Thyroid gland (tissue), 4 donors: ENCODE data around the gene ZNF223.
A peak's percentile ranks its signal among the peaks of the same experiment; 100 is the strongest.

Source experiments
- CTCF ChIP-seq, 6 experiments: fragments of 200-600 bp in 3 of 6; fragments of 450-650 bp in 3 of 6; sonication (generic) in 3 of 6; IDR thresholded peaks; one replicate each; pipeline ENCODE4 v1.5.1; 2016 to 2019; ENCODE audit warnings: antibody characterized with exemption in 6 of 6, mild to moderate bottlenecking in 2 of 6, inconsistent platforms in 1 of 6, moderate library complexity in 1 of 6
- POLR2A ChIP-seq, 2 donors: fragments of 450-650 bp; IDR thresholded peaks; one replicate each; pipeline ENCODE4 v1.6.1; 2017; ENCODE audit warnings: antibody characterized with exemption in 2 of 2, mild to moderate bottlenecking in 2 of 2, moderate library complexity in 1 of 2

GRCh38 chr19:44093931-44094765 lies 42.3 kb downstream of the ZNF223 start, which contains the start of gene ZNF224:
- TF ChIP-seq CTCF (IDR thresholded peaks at IDR 0.05) (no peak), POLR2A (IDR thresholded peaks at IDR 0.05) (peak in 1 of 2 donors; percentile 54)
